ENCODE measurements around the gene SLX4IP.

GRCh38 chr20:10415013-10415650 is 20.0 kb upstream of the SLX4IP start:
- TF ChIP-seq POLR2A (IDR thresholded peaks at IDR 0.05; ENCODE audit: low read depth, low read length) (no peak), EZH2 (IDR thresholded peaks at IDR 0.05; ENCODE audit: borderline replicate concordance, low read depth, low read length, severe bottlenecking) (no peak)
